GM21360 (cell line): ENCODE data around the gene VGLL3.

ENCODE experiments used
- ATAC-seq: cut with Tn5 transposase; IDR thresholded peaks from one replicate; pipeline ENCODE4 v1.9.1; 2021; ENCODE audit warnings: mild to moderate bottlenecking, moderate library complexity; ENCODE audit not compliant: unreplicated experiment

The VGLL3 gene

DNA sequence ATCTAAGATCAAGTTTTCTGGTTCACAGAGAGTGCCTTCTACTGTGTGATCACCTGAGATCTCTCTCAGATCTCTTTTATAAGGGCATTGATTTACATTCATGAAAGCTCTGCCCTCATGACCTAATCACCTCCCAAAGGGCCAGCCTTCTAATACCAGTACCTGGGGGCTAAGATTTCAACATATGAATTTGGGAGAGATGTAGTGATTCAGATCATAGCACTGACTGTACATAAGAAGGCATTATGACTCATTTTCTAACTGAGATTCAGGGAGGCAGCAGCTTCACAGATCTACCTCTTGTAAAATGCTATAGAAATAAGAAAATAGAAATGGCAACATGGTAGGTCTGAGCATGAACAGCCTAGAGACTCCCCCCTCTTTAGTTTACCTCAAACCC lies 39.6 kb downstream of the VGLL3 start:
- ATAC-seq, result no peak

DNA sequence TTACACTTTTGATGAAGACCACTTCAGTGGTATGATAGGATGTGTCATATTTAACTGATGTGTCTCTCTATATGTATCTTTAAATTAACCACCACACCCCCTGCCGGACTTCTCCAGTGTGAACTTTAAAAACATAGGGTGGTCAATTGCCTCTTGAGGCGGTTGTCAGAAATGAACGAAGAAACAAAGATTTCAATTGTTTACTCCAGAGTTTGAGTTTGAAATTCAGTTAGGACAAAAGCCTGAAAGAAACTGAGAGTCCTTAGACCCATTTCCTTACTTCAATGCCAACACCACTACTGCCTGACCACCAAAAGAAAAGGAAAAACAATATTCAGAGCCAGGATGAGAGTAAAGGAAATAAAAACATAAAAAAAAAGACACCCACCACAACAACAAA lies 40.2 kb downstream of the VGLL3 start:
- no peak for ATAC-seq

DNA sequence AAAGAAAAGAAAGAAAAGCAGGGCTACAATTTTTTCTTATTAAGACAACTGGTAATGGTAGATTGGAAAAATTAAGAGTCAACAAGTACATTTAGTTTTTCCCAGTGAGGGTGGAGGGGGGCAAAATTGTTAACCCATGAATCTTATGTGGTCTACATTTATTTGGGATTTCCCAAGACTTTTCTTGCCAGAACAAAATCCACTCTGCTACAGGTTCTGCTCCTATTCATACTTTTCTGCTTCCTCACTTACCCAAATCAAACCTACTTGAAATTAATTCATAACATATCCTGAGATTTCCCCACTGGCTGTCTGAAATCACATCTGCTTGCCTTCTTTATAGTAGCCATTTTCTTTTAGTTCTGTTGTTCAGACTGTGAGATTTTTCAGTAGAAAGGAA lies 41.1 kb downstream of the VGLL3 start:
- ATAC-seq, result no peak

DNA sequence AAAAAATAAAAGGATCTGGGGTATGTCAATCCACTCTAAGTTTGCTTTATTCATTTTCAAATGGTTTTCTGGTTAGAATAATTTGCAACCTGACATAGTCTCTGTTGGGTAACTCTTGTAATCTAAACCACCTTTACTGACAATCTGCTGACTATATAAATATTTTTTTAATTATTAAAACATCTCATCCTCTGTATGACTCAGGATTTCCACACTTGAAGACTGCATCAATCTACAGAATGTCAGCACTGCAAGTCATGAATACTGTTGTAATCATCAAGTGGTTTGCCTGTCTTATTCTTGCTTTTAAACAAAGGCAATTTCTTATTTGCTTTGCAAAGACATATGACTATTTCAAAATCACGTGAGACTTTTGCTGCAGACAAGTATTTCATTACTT lies 42.1 kb downstream of the VGLL3 start:
- no peak for ATAC-seq

DNA sequence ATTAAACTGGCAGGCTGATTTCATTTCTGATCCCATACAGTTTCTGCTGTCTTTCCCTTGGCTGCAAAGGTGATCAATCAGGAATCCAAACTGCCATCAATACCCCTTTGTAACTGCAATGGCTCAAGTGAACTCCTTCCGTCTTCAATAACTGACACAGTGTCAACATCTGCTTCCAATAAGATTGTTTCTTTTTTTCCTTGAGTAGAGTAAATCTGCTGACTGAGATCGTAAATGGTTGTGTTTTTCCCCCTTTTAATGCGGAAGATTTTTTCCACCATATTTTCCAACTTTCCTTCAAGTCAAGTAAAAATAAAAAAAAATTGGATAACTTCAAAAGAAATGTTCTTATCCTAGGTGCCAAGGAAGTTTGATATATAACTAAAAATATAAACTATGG lies 48.7 kb downstream of the VGLL3 start:
- ATAC-seq, result no peak

DNA sequence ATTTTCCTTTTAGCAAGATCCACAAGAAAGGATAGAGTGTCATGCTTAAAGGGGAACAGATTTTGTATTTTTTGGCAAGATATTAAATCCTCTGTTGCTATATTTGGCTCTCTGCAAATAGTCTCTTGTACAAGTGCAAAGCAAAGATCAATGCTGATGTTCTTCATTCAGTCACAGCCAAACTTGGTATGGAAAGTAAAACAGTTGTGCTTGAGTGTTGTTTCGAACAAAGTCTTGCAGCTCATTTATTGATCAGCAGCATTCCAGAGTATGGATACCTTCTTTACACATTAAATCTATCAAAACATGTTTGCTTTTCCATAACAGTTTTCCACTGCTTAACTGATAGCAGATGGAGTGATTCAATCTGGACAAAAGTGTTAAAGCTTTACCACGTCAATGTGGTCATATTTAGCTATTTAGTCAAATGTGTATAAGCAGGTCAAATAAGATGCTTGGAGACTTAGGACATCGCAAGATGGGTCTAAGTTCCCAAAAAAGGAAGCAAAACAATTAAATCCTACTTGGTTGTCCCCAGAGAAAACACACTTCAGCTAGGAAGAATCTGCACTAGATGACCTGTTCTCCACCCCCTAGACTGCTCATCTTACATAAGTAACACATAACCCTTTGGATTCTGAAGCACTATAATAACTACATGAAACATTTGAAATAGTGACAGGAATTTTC lies 52.4 kb downstream of the VGLL3 start:
- no peak for ATAC-seq

DNA sequence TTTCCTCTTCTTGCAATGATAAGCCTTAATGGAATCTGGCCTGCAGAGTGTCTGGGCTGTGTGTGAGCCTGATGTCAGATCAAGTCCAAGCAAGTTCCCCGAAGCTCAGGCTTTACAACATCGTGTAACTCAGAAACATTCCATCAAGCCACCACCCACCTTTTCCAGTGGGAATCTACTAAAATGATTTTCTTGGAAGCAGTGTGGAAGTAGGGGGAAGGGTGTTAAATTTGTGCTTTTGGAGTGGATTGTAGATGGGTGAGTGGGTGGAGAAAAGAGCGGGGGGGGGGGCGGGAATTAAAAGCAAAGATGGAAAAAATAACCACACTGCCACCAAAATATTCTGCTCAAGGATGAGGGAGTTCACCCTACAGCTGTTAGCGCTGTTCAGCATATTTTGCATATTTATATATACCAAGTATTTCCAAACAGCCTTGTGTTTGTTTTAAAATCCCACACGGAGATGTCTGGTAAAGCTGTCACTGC lies 53.6 kb downstream of the VGLL3 start:
- ATAC-seq, result no peak

DNA sequence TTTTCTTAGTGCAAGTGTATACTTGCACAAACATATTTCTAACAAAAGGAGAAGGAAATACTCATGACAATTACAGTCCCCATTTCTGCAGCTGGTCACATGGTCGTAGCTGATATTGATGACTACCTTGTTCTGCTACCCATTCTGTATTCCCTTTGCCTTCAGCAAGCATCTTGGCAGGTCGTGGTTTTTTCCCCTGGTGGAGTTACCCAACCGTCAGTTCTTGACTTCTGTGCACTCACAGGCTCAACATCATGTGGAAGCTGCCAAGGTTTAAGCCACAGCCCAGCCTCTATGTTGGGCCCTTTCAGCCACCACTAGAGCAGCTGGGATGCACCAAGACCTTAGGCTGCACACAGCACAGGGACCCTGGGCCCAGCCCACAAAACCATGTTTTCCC lies 56.1 kb downstream of the VGLL3 start:
- no peak for ATAC-seq

DNA sequence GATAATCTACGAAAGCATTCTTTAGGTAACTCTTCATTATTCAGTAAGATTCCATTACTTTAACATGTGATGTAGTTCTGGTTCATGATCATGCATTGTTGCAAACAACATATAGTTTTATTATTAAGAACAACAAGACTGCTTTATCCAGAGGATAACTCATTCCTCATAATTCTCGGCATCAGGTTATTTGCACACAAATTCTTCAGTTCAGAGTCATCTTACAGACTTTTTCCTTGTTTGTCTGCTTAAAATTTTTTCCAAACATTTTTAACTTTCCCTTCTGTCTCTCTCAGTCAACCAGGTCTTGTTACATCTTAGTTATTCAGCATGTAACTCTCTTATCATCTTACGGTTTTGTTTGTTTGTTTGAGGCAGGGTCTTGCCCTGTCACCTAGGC lies 60.1 kb downstream of the VGLL3 start:
- ATAC-seq, result no peak

DNA sequence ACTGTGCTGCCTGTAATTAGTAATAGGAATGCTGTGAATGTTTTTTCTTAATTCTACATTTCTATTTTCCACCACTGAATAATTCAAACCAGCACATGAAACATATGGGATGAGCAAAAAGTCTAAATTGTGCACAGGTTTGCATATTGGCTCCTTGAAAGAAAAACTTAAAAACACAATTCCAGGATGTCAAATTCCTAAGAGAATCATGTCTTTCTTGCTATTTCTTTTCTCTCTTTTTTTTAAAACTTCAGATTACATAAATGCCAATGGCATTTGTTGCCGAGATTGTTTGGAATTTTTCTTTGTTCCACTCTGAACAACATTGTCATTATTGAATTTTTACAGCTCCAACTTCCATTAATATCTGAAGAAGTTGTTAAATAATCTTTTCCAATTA lies 60.8 kb downstream of the VGLL3 start:
- ATAC-seq, result no peak

DNA sequence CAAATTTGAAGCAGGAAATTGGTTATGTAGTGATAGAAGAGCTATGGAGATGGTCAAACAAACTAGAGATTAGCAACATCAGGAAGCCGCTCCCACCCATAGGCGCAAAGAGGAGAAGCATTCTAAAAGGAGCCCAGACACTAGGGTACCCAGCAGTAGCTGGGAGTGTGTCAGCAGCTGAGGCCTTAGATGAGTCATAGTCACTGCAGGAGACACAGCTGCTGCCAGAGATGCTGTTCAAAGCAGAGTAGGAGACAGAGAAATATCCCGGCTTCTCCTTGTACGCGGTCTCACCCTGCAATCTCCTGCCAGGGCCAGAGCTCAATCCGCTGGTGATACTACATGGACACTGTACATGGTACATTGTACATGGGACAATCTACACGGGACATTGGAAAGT lies 61.9 kb downstream of the VGLL3 start:
- no peak for ATAC-seq

DNA sequence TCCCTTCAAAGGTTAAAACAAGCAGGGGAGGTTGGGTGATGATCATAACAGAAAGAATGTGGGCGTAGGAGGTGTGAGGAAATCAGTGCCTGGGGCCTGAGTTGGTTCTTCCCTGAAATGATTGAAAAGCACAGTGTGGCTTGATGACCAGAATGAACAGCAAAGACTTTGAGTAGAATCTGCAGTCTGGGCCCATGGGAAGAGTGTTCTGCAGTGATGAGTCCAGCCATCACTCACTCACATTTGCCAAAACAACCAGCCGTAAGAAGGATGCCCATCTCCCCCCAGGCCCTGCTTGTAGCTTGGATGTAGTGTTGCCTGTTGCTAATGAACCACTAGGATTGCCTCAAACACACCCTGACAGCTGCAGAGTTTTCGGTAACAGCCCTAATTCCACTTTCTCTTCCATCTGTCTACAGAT lies 67.9 kb downstream of the VGLL3 start:
- no peak for ATAC-seq

DNA sequence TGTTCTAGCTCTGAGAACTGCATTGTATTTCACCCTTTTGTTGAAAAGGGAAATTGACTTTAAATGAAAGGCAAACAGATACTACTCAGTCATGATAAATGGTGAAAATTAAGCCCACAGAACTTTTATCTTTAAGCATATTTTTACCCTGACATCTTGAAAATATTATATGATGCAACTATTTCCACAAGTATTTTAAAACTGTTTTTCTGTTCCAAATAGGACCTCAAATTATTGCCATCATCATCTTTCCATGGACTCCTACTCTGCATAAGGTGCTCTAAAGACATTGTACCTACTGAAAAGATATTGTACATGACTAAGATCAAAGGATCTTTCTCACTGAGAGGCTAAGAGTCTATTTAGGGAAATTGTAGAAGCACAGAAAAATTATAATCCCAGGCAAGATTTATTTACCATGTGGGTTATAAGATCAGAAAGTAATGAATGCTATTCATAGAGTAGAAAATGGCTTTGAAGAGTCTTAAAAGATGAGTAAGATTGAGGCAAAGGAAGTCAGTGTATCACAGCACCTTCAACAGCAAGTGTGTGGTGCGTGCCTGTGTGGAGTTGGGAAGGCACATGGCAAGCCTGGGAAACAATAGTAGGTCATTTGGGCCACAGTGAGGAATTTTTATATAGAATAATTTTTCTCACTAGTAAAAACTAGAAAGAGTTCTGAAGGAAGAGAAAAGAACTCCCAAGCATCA lies 68.8 kb downstream of the VGLL3 start:
- ATAC-seq, result no peak

DNA sequence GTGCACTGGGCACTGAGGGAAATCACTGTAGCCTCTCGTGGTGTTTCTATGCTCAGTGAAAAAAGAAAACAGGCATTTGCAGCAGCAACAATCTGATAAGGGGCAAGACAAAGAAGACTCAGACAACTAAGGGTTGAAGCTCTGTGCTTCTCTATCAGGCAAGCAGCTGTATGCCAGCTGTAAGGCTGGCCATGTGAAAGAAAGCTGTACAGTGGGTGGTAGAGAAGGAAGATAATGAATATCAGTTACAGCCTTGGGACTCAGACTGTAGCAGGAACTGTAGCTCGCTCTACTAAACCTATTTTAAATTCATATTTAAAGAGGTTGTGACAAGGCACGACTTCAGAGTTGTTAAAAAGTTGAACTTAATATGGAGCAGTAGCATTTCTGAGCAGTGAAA lies 76.3 kb downstream of the VGLL3 start:
- ATAC-seq, result no peak

DNA sequence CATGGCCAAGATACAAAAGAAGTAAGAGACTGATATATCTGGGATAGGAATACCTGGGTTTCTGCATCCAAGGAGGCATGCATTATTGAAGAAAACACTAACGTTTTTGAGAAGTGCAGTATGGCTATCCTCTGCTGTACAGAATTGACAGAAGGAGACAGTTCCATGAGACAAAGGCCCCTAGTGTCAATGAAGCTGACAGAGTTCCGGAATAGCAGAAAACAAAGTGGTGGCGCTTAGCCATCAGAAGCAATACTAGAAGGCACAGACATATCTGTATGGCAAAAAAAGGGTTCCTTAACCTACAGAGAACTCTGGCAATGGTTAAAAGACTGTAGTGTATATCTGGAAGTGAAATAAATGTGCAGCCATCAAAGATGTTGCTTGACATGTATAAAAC lies 77.8 kb downstream of the VGLL3 start:
- no peak for ATAC-seq

DNA sequence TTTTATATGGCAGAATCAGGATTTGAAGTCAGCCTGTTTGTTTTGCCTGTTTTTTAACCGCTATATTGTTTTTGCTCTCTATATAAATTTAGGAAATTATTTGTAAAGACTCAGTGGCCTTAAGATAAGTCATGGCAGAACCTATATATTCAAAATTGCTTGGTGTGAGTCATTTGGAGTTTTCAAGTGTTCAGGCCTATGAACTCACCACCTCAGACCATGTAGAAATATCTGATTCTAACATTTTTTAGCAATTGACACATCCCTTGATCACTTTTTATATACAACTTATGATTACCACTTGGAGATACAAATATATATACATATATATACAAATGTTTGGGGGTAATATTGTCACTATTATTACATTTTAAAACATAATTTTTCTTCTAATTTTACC lies 95.7 kb downstream of the VGLL3 start:
- ATAC-seq, result no peak

DNA sequence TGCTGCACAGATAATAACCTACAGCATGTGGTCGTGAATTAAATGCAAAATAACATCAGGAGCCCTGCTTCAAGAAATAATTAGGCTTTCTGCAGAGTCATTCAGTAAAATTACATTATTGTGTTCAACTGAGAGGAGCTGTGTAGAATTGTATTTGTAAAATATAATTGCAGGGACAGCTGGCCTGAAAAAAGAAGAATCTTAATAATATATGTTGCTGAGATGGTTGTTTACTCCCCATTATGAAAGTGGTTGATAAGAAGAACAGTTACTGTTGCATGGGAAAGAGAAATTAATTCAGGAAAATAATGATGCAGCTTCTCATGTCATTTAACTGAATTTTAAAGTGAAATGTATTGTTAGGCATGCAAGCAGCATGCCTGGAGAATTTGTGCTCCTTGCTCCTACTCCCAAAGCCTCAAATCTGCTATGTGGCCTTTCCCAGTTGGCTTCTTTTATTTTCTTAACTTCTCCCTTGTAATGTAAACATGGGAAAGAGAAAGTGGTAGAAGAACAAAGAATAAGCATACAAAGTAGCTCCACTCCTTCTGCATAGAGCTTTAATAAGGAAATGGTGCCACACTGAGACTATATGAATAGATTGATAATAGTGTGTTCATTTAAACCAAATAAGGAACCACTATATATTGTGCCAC lies 100.1 kb downstream of the VGLL3 start:
- ATAC-seq, result no peak
